ENCODE results near the gene SLC6A7.

Gene SLC6A7

DNA sequence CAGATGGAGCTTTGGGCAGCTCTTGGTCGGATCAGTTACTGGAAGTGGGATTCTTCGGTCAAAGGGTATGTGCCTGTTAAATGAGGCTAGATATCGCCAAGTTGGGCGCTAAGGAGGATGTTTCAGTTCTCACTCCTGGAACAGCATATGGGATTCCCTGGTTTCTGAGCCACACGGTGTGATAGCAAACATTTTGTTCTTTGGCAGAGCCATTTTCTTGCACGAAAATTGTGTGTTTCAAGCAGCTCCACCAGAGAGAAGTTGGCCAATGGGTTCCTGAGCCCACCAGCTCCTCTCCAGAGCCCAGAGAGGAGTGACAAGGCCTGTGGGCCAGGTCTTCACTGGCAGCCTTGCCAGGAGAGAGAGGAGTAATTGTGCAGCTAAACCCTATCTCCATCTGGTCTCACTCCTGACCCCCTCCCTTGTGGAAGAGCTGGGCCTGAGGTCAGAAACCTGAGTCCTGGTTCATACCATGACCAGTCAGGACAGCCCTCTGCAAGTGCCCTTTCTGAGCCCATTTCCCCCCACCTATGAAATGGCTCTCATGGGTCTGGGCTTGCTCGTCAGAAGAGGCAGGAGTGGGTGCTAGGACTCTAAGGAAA is 10.7 kb upstream of the SLC6A7 start:
- TF ChIP-seq SPI1 (IDR thresholded peaks at IDR 0.05; ENCODE audit: low read depth, low read length) (no peak), POLR2A (IDR thresholded peaks at IDR 0.05; ENCODE audit: low read depth, low read length) (no peak), PAX5 (IDR thresholded peaks at IDR 0.05; ENCODE audit: insufficient read depth, low read length, severe bottlenecking) (no peak), POLR2AphosphoS5 (IDR thresholded peaks at IDR 0.05; ENCODE audit: low read depth, low read length) (no peak), TAF1 (IDR thresholded peaks at IDR 0.05; ENCODE audit: low read depth, low read length) (no peak), POU2F2 (IDR thresholded peaks at IDR 0.05; ENCODE audit: low read depth, low read length) (no peak)
- DNase-seq (ENCODE audit: insufficient read length, low spot score), result no peak
- FAIRE-seq, result no peak

DNA sequence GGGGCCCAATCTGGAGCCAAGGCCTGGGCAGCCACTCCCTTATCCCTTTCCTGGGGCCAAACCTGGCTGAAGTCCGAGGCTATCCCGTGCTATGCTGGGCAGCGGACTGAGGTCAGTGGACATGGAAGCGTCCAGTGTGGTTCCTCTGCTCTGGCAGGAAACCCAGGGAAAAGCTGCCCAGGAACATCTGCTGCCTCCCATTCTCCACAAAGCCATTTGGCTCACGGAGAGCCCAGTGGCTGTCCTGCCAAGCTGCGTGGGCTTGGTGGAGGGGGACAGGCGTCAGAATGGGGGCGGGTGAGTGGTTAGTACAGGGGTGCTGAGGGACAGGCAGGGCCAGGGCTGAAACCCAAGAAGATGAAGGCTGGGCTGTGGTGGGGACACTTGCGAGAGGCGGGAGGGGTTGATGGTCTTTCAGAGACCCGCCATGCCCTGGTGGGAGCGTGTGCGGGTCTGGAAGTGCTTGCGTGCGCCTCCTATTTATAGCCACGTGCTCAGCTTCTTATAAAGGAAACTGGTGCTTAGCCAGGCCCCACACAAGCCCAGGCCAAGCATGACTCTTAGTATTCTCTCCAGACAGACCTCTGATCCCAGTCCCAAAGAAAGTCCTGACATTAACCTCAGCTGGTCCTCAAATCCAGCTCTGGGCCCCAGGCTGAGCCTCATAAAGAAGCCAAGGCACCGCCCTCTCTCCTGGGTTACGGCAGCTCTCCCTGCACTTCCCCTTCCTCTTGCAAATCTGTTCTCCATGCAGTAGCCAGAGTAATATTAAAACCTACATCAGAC is 9.4 kb upstream of the SLC6A7 start:
- FAIRE-seq (no peak), DNase-seq (ENCODE audit: insufficient read length, low spot score) (no peak)
- TF ChIP-seq POLR2A (IDR thresholded peaks at IDR 0.05; ENCODE audit: low read depth, low read length) (no peak), SPI1 (IDR thresholded peaks at IDR 0.05; ENCODE audit: low read depth, low read length) (0 out of 2 replicates have a peak, but pooled peaks have one; percentile 21)

DNA sequence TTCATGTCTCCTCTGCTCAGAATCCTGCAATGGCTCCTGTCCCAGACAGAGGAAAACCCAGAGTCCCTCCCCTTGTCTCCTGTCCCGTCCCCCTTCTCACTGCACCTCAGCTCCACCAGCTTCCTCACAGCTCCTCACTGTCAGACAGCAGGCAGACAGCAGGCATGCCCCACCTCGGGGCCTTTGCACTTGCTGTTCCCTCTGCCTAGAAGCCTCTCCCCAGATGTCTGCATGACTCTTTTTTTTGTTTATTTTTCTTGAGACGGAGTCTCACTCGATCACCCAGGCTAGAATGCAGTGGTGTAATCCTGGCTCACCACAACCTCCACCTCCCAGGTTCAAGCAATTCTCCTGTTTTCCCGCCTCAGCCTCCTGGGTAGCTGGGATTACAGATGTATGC is 8.8 kb upstream of the SLC6A7 start:
- FAIRE-seq (no peak), DNase-seq (ENCODE audit: insufficient read length, low spot score) (no peak)
- TF ChIP-seq POU2F2 (IDR thresholded peaks at IDR 0.05; ENCODE audit: low read depth, low read length), result no peak
- TF ChIP-seq TAF1 (IDR thresholded peaks at IDR 0.05; ENCODE audit: low read depth, low read length), result no peak
- no peak for TF ChIP-seq POLR2A (IDR thresholded peaks at IDR 0.05; ENCODE audit: low read depth, low read length)
- TF ChIP-seq PAX5 (IDR thresholded peaks at IDR 0.05; ENCODE audit: insufficient read depth, low read length, severe bottlenecking), result no peak
- no peak for TF ChIP-seq POLR2AphosphoS5 (IDR thresholded peaks at IDR 0.05; ENCODE audit: low read depth, low read length)
- TF ChIP-seq SPI1 (IDR thresholded peaks at IDR 0.05; ENCODE audit: low read depth, low read length), result no peak

DNA sequence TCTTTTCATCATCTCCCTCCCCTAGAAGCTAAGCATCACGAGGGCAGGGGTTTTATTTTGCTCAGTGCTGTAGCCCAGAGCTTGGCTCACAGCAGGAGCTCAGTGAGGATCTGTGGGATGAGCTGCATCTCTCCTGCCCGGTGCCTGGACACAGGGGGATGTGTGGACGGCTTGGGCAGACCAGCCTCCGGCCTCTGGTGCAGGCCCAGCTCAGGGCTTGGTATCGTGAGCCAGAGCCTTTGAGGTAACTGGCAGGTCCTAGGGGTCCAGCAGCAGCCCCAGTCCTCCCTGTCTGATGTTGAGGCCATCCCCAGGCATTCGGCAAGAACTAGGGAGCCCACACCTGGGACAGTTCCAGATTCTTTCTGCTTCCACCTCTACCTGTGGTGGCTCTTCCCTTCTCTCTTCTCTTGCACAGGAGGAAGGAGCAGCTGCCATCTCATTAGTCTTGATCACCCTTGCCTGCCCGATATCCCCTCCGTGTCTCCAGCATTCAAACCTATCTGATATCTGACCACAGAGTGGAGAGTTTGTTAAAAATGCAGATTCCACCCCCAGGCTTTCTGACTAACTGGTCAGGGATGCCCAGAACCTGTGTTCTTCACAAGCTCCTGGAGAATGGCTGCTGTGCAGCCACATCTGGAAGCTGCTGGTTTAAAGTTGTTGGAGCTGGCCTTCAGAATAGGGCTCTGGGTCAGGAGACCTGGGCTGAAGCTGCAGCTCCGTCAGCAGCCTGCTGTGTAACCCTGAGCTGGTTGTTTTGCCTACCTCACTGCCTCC is 7.9 kb upstream of the SLC6A7 start:
- FAIRE-seq, result no peak
- no peak for DNase-seq (ENCODE audit: insufficient read length, low spot score)
- TF ChIP-seq POU2F2 (IDR thresholded peaks at IDR 0.05; ENCODE audit: low read depth, low read length), result no peak
- no peak for TF ChIP-seq SPI1 (IDR thresholded peaks at IDR 0.05; ENCODE audit: low read depth, low read length)

DNA sequence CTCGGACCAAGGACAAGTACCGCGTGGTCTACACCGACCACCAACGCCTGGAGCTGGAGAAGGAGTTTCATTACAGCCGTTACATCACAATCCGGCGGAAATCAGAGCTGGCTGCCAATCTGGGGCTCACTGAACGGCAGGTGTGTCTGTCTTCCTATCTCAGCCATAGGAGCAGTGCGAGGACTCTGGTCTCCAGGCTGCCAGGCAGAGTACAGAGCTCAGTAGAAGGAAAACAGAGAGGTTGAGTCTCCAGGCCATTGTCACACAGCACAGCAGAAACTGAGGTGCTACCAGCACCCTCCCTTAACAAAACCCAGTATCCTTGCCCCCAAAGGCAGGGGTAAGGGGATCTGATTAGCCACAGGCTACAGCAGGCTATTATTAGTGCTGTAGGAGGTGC is 7.1 kb upstream of the SLC6A7 start:
- TF ChIP-seq POU2F2 (IDR thresholded peaks at IDR 0.05; ENCODE audit: low read depth, low read length), result no peak
- no peak for TF ChIP-seq PAX5 (IDR thresholded peaks at IDR 0.05; ENCODE audit: insufficient read depth, low read length, severe bottlenecking)
- TF ChIP-seq TAF1 (IDR thresholded peaks at IDR 0.05; ENCODE audit: low read depth, low read length), result no peak
- DNase-seq (ENCODE audit: insufficient read length, low spot score), result no peak
- FAIRE-seq, result no peak

DNA sequence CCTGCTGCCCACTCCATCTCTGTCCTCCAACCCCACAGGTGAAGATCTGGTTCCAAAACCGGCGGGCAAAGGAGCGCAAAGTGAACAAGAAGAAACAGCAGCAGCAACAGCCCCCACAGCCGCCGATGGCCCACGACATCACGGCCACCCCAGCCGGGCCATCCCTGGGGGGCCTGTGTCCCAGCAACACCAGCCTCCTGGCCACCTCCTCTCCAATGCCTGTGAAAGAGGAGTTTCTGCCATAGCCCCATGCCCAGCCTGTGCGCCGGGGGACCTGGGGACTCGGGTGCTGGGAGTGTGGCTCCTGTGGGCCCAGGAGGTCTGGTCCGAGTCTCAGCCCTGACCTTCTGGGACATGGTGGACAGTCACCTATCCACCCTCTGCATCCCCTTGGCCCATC is 6.4 kb upstream of the SLC6A7 start:
- FAIRE-seq, result no peak
- TF ChIP-seq TAF1 (IDR thresholded peaks at IDR 0.05; ENCODE audit: low read depth, low read length), result no peak
- no peak for TF ChIP-seq SPI1 (IDR thresholded peaks at IDR 0.05; ENCODE audit: low read depth, low read length)
- TF ChIP-seq POLR2A (IDR thresholded peaks at IDR 0.05; ENCODE audit: low read depth, low read length), result no peak
- TF ChIP-seq POU2F2 (IDR thresholded peaks at IDR 0.05; ENCODE audit: low read depth, low read length), result no peak
- no peak for TF ChIP-seq POLR2AphosphoS5 (IDR thresholded peaks at IDR 0.05; ENCODE audit: low read depth, low read length)
- no peak for TF ChIP-seq PAX5 (IDR thresholded peaks at IDR 0.05; ENCODE audit: insufficient read depth, low read length, severe bottlenecking)
- no peak for DNase-seq (ENCODE audit: insufficient read length, low spot score)

DNA sequence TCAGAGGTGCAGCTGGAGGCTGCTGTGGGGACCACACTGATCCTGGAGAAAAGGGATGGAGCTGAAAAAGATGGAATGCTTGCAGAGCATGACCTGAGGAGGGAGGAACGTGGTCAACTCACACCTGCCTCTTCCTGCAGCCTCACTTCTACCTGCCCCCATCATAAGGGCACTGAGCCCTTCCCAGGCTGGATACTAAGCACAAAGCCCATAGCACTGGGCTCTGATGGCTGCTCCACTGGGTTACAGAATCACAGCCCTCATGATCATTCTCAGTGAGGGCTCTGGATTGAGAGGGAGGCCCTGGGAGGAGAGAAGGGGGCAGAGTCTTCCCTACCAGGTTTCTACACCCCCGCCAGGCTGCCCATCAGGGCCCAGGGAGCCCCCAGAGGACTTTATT is 5.9 kb upstream of the SLC6A7 start:
- FAIRE-seq (no peak), DNase-seq (ENCODE audit: insufficient read length, low spot score) (no peak)
- no peak for TF ChIP-seq PAX5 (IDR thresholded peaks at IDR 0.05; ENCODE audit: insufficient read depth, low read length, severe bottlenecking)
- no peak for TF ChIP-seq POLR2A (IDR thresholded peaks at IDR 0.05; ENCODE audit: low read depth, low read length)
- no peak for TF ChIP-seq POU2F2 (IDR thresholded peaks at IDR 0.05; ENCODE audit: low read depth, low read length)
- no peak for TF ChIP-seq POLR2AphosphoS5 (IDR thresholded peaks at IDR 0.05; ENCODE audit: low read depth, low read length)

DNA sequence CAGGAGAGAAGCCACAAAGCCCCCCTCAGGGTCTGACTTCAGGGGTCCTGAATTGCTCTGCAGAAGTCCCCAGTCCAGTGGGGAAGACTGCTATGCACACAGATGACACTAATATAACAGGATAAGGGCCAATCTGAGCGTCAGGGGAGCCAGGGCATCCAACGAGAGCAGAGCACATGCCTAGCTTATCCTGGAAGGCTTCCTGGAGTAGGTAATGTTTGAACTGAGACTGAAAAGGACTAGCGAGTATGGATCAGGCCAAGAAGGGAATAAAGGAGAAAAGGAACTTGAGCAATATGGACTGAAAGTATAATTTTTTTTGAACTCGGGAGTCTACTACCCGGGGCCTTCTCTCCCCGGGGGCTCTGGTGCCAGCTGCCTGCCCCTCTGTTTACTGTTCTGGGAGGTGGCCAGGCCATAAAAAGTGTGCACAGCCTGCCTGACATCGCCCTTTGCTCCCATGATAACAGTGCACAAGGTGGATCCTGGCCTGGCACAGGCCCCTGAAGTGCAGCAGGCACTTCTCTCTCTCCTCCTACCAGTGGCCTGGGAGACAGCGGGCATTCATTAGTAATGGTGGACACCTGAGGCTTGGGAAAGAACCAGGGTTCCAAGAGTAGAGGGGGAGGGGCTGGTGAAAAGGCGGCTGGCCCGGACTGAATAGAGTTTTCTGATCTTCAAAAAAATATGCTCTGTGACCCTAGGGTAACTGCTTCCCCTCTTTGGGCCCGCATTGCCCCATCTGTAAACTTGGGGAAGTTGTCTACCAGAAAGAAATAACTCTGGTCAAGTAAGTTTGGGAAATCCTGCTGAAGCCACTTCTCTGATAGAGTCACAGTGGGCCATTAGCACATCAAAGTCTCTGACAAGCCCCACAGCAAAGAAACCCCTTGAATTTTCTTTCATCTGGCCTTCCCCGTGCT is 4.6 kb upstream of the SLC6A7 start:
- no peak for DNase-seq (ENCODE audit: insufficient read length, low spot score)
- no peak for FAIRE-seq
- no peak for TF ChIP-seq POLR2A (IDR thresholded peaks at IDR 0.05; ENCODE audit: low read depth, low read length)
- TF ChIP-seq SPI1 (IDR thresholded peaks at IDR 0.05; ENCODE audit: low read depth, low read length), result no peak

DNA sequence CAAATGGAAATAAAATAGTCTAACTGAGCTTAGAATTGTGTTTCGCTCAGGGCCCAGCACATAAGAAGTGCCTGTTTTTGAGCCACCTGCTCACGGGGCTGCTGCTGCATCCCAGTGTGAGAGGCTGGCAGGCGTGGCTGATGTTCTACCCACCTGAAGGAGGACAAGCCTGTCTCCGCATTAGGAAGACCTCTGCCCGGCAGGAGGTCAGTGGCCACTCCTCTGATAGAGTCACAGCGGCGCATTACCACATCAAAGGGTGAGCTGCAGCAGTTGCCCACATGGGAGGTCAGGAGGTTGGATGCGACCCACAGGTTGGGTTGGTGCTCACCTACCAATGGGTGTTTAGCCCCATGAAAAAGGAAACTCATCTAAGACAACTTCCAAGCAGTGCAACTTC is 3.7 kb upstream of the SLC6A7 start:
- FAIRE-seq (no peak), DNase-seq (ENCODE audit: insufficient read length, low spot score) (no peak)
- TF ChIP-seq POLR2A (IDR thresholded peaks at IDR 0.05; ENCODE audit: low read depth, low read length) (no peak), POU2F2 (IDR thresholded peaks at IDR 0.05; ENCODE audit: low read depth, low read length) (no peak), SPI1 (IDR thresholded peaks at IDR 0.05; ENCODE audit: low read depth, low read length) (no peak), POLR2AphosphoS5 (IDR thresholded peaks at IDR 0.05; ENCODE audit: low read depth, low read length) (no peak), PAX5 (IDR thresholded peaks at IDR 0.05; ENCODE audit: insufficient read depth, low read length, severe bottlenecking) (no peak), TAF1 (IDR thresholded peaks at IDR 0.05; ENCODE audit: low read depth, low read length) (no peak)
